HG03280 (cell line): Measurements from ENCODE around the gene PRDX5.

ENCODE experiments used
- ATAC-seq: cut with Tn5 transposase; IDR thresholded peaks from one replicate; pipeline ENCODE4 v1.9.1; 2021; ENCODE audit warnings: mild to moderate bottlenecking, moderate library complexity; ENCODE audit not compliant: unreplicated experiment

The PRDX5 gene

GRCh38 chr11:64343767-64344559 lies 26.0 kb downstream of the PRDX5 start:
- ATAC-seq = no peak

GRCh38 chr11:64344787-64345186 lies 26.9 kb downstream of the PRDX5 start:
- ATAC-seq = no peak

DNA sequence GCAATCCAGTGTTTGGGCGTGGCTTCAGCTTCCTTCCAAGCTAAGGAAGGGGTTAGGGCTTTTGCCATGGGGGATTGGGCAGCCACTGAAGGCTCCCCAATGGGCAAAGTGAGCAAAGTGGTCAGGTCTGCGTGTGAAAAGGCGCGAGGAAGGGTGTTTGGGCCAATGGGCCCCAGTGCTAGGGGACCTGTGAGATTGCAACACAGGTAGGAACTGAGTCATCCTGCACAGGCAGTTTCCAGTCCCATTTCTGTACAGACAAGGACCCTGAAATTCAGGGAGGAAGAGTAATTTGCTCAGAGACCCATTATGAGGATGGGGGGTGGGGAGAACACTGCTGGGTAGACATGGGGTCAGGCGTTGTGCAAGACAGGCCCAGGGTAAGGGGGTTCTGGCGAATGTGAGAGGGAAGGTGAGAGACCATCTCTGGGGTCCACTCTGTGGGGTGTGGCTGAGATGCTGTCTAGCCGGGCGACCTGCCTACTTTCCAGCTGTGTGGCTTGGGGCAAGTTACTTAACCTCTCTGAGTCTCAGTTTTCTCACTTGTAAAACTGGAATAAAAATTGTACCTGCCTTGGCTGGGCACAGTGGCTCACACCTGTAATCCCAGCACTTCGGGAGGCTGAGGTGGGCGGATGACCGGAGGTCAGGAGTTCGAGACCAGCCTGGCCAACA lies 29.4 kb downstream of the PRDX5 start:
- no peak for ATAC-seq

DNA sequence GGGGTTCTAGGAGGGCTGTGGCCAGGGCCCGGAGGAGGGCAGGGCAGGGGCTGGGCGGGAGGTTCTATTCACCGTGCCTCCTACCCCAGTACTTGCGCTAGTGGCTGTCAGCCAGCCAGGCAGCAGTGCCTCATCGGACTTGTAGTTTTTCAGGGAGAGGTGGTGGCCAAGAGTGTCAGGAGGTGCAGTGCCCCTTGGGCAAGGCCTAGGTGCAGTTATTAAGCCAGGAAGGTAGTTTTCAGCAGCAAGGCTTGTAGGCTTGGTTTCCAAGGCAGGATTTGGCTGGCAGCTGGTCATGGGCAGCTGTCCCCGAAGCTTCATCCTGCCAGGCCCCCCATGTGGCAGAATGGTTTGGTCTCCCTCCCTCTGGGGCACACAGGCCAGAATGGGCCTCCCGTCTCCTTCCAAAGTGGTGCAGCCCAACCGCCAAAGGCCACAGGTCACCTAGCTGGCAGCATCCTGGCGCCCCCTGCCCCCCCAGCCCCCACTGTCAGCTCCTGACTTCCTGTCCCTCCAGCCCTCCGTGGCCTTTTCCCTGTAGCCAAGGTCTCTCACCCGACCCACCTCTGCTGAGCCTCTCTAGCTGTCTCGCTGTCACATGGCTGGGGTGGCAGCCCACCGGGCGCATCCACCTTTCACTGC lies 30.6 kb downstream of the PRDX5 start:
- no peak for ATAC-seq

- no peak for ATAC-seq
These were observed 31.1 kb downstream of the PRDX5 start for GRCh38 chr11:64349025-64349387.

DNA sequence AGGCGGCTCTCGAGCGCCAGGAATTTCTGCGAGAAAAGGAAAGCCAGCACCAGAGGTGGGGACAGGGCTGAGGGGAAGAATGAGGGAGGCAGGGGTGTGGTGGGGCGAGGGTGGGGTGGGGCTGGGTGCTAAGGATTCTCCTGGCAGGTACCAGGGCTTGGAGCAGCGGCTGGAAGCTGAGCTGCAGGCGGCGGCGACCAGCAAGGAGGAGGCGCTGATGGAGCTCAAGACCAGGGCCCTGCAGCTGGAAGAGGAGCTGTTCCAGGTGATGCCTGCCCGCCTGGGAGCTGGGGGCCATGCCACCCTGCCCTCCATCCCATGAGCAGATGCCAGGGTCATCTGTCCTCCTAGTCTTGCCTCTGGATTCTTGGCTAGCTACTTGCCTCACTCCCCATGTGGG lies 31.5 kb downstream of the PRDX5 start:
- no peak for ATAC-seq

GRCh38 chr11:64351136-64351631 lies 33.3 kb downstream of the PRDX5 start:
- ATAC-seq = no peak

DNA sequence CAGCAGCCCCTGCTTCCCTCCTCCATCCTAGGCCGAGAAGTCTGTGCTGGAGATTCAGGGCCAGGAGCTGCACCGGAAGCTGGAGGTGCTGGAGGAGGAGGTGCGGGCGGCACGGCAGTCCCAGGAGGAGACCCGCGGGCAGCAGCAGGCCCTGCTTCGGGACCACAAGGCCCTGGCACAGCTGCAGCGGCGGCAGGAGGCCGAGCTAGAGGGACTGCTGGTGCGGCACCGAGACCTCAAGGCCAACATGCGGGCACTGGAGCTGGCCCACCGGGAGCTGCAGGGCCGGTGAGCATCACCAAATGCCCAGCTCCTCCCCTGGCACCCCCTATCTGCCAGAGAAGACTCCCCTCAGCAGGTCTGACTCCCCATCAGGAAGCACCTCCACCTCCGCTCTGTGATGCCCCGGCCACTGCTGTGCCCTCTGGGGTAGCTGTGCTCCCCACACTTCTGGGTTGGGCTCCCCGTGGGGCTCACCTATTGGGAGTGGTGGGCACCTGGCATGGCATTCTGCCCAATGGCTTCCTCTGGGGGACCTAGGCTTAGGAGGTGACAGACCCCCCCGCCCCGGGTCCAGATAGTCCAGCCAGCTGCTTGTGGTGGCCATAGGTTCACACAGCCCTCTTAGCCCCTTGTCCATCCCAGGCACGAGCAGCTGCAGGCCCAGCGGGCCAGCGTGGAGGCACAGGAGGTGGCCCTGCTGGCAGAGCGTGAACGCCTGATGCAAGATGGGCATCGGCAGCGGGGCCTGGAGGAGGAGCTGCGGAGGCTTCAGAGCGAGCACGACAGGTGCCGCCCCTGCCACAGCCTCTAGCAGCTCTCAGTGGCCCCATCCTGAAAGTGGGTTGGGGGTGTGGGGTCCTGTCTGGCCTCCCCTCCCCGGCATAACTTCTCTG lies 34.4 kb downstream of the PRDX5 start:
- ATAC-seq = no peak

GRCh38 chr11:64352995-64353714 lies 35.2 kb downstream of the PRDX5 start:
- no peak for ATAC-seq

GRCh38 chr11:64353715-64354506 lies 36.0 kb downstream of the PRDX5 start:
- no peak for ATAC-seq

- no peak for ATAC-seq
These were observed 37.4 kb downstream of the PRDX5 start for GRCh38 chr11:64355078-64355940.

DNA sequence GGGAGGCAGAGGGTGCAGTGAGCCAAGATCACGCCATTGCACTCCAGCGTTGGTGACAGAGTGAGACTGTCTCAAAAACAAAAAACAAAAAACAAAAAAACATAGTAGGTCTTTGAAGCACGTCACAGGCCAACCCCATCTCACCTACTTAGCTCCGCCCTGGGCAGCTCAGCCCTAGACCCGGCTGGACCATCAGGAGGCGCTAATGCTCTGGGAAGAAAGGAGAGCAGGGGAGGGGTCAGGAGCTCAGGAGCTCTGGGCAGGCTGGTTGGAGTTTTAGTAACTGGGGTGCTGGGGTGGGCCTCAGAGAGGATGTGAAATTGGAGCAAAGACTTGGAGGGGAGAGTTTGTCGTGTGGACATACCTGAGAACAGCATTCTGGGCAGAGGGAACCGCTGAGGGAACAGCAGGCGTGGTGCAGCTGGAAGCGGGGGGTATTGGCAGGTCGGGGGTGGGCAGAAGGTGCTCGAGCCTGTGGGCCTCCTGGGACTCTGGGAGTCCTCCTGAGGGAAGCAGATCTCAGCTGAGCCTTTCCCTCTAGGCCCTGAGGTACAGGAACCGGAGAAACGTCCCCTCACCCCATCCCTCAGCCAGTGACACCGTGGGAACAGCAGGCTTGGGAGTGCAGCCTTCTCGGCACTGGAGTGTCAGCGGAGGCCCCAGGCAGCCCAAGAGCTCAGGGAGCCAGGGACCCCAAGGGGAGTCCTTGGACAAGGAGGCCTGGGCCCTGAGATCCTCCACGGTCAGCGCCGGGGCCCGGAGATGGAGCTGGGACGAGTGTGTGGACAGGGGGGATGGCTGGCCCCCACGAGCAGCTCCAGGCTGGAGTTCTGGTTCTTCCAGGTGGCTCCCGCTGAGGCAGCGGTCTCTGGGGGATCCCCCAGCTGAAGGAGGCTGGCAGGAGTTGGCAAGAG lies 38.8 kb downstream of the PRDX5 start:
- ATAC-seq = no peak

DNA sequence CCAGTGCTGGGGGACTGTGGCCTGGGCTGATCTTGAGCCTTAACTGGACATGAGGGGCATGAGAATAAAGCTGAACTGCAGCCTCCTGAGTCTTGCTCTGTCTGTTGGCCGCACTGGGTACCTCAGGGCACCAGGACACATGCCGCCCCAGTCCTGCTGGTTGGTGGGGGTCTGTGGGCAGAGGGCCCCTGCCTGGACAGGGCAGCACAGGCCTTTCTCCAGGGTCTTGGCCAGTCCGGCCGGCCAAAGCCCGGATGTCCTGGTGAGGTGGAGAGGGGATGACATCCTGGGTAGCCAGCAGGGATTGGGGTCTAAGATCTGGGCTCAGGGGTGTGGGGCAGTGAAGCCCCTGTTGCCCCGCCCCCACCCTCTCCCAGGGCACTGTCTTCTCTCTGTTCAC lies 39.5 kb downstream of the PRDX5 start:
- no peak for ATAC-seq

DNA sequence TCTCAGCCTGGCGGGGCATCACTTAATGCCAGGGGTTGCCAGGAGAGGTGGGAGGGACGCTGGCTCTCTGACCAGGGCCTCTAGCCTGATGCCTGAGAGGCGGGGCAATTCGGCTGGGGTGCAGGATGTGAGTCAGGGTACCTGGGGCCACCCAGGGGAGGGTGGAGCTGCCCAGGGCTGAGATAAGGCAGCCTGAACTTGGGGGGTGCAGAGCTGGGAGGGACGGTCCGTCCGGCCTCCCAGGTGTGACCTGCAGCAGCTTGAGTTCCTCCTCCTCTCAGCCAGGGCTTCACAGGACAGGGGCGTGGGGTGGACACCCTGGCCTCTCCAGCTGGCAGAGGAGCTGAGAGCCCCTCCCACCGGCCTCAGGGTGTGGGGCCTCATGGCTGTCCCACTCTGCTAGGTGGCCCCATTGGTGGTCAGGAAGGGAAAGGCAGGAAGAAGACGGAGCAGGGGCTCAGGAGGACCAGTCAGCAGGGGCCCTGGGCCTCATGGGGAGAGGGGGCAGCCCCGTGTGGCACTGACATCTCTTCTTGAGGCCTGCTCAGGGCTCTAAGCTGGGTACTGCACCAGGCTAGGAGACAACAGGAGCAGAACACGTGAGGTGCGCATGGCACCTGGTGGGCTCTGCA lies 40.1 kb downstream of the PRDX5 start:
- ATAC-seq = no peak

- ATAC-seq = no peak
These were observed 40.6 kb downstream of the PRDX5 start for GRCh38 chr11:64358536-64358906.

DNA sequence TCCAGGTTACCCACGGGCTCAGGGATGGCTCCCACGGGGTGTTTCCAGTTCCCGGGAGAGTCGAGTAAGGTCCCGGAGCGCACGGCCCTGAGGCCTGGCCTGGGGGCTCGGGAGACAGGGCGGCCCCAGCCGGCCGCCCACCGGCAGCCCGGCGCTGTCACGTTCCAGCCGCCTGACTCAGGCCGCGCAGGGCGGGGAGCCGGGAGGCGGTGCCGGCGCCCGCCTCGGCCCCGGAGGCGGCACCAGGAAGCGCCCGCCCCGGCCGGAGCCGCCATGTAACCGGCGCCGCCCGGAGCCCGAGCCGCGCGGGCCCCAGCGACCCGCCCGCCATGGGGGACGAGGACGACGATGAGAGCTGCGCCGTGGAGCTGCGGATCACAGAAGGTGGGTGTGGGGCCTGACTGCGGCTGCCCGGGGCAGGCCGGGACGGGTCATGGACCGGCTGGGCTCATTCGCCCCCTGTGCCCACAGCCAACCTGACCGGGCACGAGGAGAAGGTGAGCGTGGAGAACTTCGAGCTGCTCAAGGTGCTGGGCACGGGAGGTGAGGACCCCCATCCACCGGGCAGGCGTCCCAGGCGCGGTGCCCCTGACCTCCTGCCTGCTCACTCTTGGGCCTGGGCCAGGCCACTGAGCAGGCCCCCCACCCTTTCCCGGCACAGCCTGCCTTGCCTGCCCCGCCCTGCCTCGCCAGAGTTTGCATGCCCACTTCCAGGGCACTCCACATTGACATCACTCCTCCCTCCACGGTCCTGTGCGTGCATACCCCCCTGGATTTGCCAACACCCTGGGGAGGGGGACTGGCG lies 41.2 kb downstream of the PRDX5 start, which contains the start of gene RPS6KA4:
TSS of gene RPS6KA4 (plus strand) at position 256 of the 805 bp plus-strand sequence. CDS start at position 330, 74 bp downstream.
- ATAC-seq = peak; percentile 68
